H1 (cell line): ENCODE results near the gene VSIG10L2. TPM values are rescaled to one million over a fixed set of nuclear protein-coding genes. Genes with fewer than 3 reads are reported as not detected.

Source experiments
- EP300 ChIP-seq, 2 experiments: IDR thresholded peaks; 1 replicate in 1 of 2; 2 replicates in 1 of 2; pipeline ENCODE4 v1.6.1; 2011 to 2012; ENCODE audit warnings: low read depth in 2 of 2, low read length in 2 of 2, mild to moderate bottlenecking in 2 of 2, borderline replicate concordance in 1 of 2, inconsistent platforms in 1 of 2, moderate library complexity in 1 of 2
- FOSL1 ChIP-seq: IDR thresholded peaks from 2 replicates; pipeline ENCODE4 v1.6.1; 2011; ENCODE audit warnings: mild to moderate bottlenecking, low read depth, low read length, moderate library complexity; ENCODE audit not compliant: insufficient read depth
- NRF1 ChIP-seq: IDR thresholded peaks from 2 replicates; pipeline ENCODE4 v1.6.1; 2011; ENCODE audit warnings: mild to moderate bottlenecking, low read depth, low read length, improper control_type of control experiment
- RAD21 ChIP-seq, 2 experiments: IDR thresholded peaks in 1 of 2; conservative IDR thresholded peaks in 1 of 2; 2 replicates each; pipeline ENCODE4 v1.6.1; 2011; ENCODE audit warnings: low read depth in 2 of 2, low read length in 2 of 2, improper control_type of control experiment in 1 of 2, inconsistent platforms in 1 of 2, mild to moderate bottlenecking in 1 of 2, moderate library complexity in 1 of 2
- SIRT6 ChIP-seq: IDR thresholded peaks from one replicate; pipeline ENCODE4 v1.7.1; 2012; ENCODE audit warnings: low read length, inconsistent platforms
- SP1 ChIP-seq: IDR thresholded peaks from 2 replicates; pipeline ENCODE4 v1.6.1; 2011; ENCODE audit warnings: low read depth, low read length
- SP4 ChIP-seq: IDR thresholded peaks from 2 replicates; pipeline ENCODE4 v1.6.1; 2012; ENCODE audit warnings: low read length, inconsistent platforms
- TCF12 ChIP-seq: IDR thresholded peaks from 2 replicates; pipeline ENCODE4 v1.6.1; 2011; ENCODE audit warnings: low read depth, mild to moderate bottlenecking, low read length
- polyA plus RNA-seq, 7 experiments: library from polyadenylated mRNA; depleted of rRNA in 3 of 7; stranded (reverse) in 5 of 7; unstranded in 2 of 7; fragments of >200 nt in 5 of 7; fragments of 200-250 nt in 2 of 7; gene quantifications; 1 replicate in 5 of 7; 2 replicates in 1 of 7; 4 replicates in 1 of 7; pipeline versions ENCODE4 v1.2.1 to v1.2.3, GENCODE V29; 2011 to 2013; ENCODE audit warnings: missing spikeins in 2 of 7, mixed read lengths in 2 of 7
- total RNA-seq: library from RNA; stranded (reverse); fragmentation: NEBNext Ultra II Directional; extraction: Animal tissue kit (Norgen Biotek cat#: 25700); gene quantifications from 2 replicates; pipeline ENCODE4 v1.2.1, GENCODE V29; 2021
- TF ChIP-seq, protein P1 (sequence below): fragments of 300-600 bp; sonication (generic); IDR thresholded peaks from 2 replicates; pipeline ENCODE4 v1.7.1; 2012; ENCODE audit warnings: low read length, moderate library complexity, mild to moderate bottlenecking, inconsistent platforms; ENCODE audit not compliant: insufficient replicate concordance
- TF ChIP-seq, protein P2 (sequence below): IDR thresholded peaks from 2 replicates; pipeline ENCODE4 v1.6.1; 2012; ENCODE audit warnings: low read length, inconsistent platforms

Gene VSIG10L2
- total and polyA plus RNA-seq, 2 of the 8 experiments (the other 6 are each of a cell fraction or from before 2014, with no cell fraction given), result not detected

GRCh38 chr11:125952973-125953372, 7.1 kb downstream of the VSIG10L2 start (continued):
- TF ChIP-seq, protein P1, sequence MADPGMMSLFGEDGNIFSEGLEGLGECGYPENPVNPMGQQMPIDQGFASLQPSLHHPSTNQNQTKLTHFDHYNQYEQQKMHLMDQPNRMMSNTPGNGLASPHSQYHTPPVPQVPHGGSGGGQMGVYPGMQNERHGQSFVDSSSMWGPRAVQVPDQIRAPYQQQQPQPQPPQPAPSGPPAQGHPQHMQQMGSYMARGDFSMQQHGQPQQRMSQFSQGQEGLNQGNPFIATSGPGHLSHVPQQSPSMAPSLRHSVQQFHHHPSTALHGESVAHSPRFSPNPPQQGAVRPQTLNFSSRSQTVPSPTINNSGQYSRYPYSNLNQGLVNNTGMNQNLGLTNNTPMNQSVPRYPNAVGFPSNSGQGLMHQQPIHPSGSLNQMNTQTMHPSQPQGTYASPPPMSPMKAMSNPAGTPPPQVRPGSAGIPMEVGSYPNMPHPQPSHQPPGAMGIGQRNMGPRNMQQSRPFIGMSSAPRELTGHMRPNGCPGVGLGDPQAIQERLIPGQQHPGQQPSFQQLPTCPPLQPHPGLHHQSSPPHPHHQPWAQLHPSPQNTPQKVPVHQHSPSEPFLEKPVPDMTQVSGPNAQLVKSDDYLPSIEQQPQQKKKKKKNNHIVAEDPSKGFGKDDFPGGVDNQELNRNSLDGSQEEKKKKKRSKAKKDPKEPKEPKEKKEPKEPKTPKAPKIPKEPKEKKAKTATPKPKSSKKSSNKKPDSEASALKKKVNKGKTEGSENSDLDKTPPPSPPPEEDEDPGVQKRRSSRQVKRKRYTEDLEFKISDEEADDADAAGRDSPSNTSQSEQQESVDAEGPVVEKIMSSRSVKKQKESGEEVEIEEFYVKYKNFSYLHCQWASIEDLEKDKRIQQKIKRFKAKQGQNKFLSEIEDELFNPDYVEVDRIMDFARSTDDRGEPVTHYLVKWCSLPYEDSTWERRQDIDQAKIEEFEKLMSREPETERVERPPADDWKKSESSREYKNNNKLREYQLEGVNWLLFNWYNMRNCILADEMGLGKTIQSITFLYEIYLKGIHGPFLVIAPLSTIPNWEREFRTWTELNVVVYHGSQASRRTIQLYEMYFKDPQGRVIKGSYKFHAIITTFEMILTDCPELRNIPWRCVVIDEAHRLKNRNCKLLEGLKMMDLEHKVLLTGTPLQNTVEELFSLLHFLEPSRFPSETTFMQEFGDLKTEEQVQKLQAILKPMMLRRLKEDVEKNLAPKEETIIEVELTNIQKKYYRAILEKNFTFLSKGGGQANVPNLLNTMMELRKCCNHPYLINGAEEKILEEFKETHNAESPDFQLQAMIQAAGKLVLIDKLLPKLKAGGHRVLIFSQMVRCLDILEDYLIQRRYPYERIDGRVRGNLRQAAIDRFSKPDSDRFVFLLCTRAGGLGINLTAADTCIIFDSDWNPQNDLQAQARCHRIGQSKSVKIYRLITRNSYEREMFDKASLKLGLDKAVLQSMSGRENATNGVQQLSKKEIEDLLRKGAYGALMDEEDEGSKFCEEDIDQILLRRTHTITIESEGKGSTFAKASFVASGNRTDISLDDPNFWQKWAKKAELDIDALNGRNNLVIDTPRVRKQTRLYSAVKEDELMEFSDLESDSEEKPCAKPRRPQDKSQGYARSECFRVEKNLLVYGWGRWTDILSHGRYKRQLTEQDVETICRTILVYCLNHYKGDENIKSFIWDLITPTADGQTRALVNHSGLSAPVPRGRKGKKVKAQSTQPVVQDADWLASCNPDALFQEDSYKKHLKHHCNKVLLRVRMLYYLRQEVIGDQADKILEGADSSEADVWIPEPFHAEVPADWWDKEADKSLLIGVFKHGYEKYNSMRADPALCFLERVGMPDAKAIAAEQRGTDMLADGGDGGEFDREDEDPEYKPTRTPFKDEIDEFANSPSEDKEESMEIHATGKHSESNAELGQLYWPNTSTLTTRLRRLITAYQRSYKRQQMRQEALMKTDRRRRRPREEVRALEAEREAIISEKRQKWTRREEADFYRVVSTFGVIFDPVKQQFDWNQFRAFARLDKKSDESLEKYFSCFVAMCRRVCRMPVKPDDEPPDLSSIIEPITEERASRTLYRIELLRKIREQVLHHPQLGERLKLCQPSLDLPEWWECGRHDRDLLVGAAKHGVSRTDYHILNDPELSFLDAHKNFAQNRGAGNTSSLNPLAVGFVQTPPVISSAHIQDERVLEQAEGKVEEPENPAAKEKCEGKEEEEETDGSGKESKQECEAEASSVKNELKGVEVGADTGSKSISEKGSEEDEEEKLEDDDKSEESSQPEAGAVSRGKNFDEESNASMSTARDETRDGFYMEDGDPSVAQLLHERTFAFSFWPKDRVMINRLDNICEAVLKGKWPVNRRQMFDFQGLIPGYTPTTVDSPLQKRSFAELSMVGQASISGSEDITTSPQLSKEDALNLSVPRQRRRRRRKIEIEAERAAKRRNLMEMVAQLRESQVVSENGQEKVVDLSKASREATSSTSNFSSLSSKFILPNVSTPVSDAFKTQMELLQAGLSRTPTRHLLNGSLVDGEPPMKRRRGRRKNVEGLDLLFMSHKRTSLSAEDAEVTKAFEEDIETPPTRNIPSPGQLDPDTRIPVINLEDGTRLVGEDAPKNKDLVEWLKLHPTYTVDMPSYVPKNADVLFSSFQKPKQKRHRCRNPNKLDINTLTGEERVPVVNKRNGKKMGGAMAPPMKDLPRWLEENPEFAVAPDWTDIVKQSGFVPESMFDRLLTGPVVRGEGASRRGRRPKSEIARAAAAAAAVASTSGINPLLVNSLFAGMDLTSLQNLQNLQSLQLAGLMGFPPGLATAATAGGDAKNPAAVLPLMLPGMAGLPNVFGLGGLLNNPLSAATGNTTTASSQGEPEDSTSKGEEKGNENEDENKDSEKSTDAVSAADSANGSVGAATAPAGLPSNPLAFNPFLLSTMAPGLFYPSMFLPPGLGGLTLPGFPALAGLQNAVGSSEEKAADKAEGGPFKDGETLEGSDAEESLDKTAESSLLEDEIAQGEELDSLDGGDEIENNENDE, result no peak
- TF ChIP-seq NRF1 (no peak), RAD21 (IDR thresholded peaks at IDR 0.05 in 1 of 2, conservative IDR thresholded peaks at IDR 0.05 in 1 of 2; ENCODE audit: low read depth in 2 of 2, low read length in 2 of 2) (no peak), SIRT6 (no peak), EP300 (IDR thresholded peaks at IDR 0.05; ENCODE audit: borderline replicate concordance in 1 of 2, low read depth in 2 of 2, low read length in 2 of 2) (no peak), TCF12 (no peak), SP4 (no peak), SP1 (no peak), FOSL1 (no peak)
- TF ChIP-seq, protein P2, sequence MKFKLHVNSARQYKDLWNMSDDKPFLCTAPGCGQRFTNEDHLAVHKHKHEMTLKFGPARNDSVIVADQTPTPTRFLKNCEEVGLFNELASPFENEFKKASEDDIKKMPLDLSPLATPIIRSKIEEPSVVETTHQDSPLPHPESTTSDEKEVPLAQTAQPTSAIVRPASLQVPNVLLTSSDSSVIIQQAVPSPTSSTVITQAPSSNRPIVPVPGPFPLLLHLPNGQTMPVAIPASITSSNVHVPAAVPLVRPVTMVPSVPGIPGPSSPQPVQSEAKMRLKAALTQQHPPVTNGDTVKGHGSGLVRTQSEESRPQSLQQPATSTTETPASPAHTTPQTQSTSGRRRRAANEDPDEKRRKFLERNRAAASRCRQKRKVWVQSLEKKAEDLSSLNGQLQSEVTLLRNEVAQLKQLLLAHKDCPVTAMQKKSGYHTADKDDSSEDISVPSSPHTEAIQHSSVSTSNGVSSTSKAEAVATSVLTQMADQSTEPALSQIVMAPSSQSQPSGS, result no peak
